Fibroblast of lung (primary cell): ENCODE measurements around the gene FAM180A.

ENCODE experiments used
- CTCF ChIP-seq, 2 donors: IDR thresholded peaks in 1 of 2; conservative IDR thresholded peaks in 1 of 2; 1 replicate in 1 of 2; 2 replicates in 1 of 2; pipeline ENCODE4 v1.5.1; 2011 to 2012; ENCODE audit warnings: low read length in 2 of 2, control low read depth in 1 of 2, inconsistent platforms in 1 of 2, low read depth in 1 of 2, mild to moderate bottlenecking in 1 of 2
- EZH2 ChIP-seq: IDR thresholded peaks from 2 replicates; pipeline ENCODE4 v1.5.1; 2012; ENCODE audit warnings: low read length, control low read depth, mild to moderate bottlenecking; ENCODE audit errors: missing control alignments

DNA sequence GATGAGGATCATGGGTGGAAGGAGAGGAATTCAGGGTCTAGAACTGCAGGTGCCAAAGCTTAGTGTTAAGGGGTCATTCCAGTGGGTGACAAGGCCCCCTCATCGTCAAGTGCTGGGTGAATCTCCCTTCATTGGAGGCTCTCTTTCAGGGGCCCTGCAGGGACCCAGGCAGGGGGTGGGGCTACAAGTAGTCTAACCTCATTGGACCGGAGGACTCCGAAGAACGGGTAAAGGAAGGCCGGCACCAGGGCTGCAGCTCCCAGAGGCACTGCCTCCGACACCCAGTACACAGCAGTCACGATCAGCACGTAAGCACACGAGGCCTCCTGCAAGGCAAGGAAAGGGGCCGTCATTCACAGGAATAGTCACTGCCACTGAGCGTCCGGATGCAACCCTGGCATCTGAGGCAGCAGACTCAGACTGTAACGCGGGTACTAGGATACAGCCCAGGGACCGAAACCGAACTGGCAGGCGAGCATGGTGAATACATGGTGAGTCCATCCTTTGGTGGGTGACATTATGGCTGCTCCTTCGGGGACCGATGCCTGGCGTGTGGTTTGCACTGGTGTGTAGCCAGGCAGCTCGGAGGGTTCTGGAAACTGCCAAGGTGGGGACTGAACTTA lies 27.3 kb downstream of the FAM180A start:
- TF ChIP-seq EZH2 (no peak), CTCF (conservative IDR thresholded peaks at IDR 0.05 in 1 of 2, IDR thresholded peaks at IDR 0.05 in 1 of 2; ENCODE audit: low read depth in 1 of 2, low read length in 2 of 2) (no peak)
